A172 (cell line): ENCODE results near the gene MAIP1. TPM values are rescaled to one million over a fixed set of nuclear protein-coding genes. Genes with fewer than 3 reads are reported as not detected.
"Not testable (repeated sequence)": the region's sequence is repeated elsewhere in the genome, so short reads cannot be mapped to it uniquely, and the experiment has no call there.

Experiments
- DNase-seq: peaks from one replicate; pipeline ENCODE4 v3.0.0-alpha.2; 2015; ENCODE audit warnings: low spot score
- total RNA-seq: library from RNA; depleted of rRNA; stranded (reverse); fragments of >200 nt; shearing (Covaris generic); gene quantifications from 2 replicates; pipeline ENCODE4 v1.2.3, GENCODE V29; 2014; rRNA removed

Gene MAIP1
- 29.8 and 37.3 TPM in 2 replicates for total RNA-seq

- DNase-seq = peak; percentile 72
Measured at GRCh38 chr2:199955339-199956061, at the start of gene MAIP1, which contains the start of gene TYW5. MAIP1 (plus strand) TSS chr2:199955582; CDS start chr2:199955799, 217 bp downstream. TYW5 (minus strand) TSS chr2:199955491; CDS start chr2:199955470, 21 bp downstream.

GRCh38 chr2:199907008-199907714 is 48.2 kb upstream of the MAIP1 start:
- DNase-seq = no peak

DNA sequence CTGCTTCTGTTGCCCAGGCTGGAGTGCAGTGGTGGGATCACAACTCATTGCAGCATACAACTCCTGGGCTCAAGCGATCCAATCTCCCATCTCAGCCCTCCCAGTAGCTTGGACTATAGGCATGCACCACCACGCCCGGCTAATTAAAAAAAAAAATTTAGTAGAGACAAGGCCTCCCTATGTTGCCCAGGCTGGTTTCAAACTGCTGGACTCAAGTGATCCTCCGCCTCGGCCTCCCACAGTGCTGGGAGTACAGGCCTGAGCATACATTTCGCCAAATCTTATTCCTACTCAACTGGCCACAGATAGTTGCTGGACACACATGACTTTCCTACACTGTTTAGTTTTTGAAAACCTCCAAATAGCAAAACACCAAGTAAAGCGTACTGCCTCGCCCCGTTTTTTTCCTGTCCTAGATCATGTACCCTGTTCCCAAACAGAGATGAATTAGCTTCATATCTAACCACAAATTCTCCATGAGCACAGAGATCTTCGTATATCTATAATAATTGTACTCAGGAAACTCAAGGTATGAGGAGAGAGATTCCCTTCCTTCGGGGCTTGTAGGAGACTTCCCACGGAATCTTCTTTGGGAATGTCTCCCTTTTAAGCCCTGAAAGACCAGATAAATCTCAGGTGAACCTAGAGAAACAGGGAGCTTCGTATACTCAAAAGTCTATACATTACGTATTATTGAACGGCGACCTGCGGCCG is 44.9 kb upstream of the MAIP1 start:
- DNase-seq = peak; percentile 9

- peak; percentile 97 for DNase-seq
Measured at GRCh38 chr2:199911052-199911876, 44.1 kb upstream of the MAIP1 start, which contains the start of gene C2orf69. C2orf69 (plus strand) TSS chr2:199911293; CDS start chr2:199911439, 146 bp downstream.

GRCh38 chr2:199911877-199912161 is 43.6 kb upstream of the MAIP1 start:
- DNase-seq = no peak

GRCh38 chr2:199912553-199913114 is 42.7 kb upstream of the MAIP1 start:
- not testable (repeated sequence) for DNase-seq

DNA sequence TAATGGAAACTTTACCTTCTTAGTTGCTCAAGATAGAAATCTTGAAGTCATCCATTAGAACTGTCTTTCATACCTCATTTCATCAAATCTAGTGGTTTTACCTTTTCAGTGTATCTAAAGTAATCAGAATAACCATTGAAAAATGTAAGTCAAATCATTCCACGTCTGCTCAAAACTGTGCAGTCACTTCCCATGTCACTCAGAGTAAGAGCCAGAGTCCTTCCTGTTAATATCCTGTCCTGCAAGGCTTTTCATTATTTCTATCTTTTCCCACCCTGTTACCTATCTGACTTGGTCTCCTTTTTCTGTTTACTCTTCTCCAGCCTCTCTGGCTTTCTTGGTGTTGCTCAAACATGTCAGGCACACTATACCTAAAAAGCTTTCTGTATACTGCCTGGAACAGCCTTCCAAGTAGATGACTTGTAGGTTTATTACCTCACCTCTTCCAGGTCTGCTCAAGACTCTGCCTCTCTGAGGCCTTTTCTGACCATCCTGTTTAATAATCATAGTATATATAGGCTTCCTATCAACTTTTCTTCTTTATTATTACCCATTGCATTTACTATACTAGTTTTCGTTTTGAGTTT is 40.9 kb upstream of the MAIP1 start:
- DNase-seq = no peak

GRCh38 chr2:199916980-199917379 is 38.4 kb upstream of the MAIP1 start:
- DNase-seq = no peak

DNA sequence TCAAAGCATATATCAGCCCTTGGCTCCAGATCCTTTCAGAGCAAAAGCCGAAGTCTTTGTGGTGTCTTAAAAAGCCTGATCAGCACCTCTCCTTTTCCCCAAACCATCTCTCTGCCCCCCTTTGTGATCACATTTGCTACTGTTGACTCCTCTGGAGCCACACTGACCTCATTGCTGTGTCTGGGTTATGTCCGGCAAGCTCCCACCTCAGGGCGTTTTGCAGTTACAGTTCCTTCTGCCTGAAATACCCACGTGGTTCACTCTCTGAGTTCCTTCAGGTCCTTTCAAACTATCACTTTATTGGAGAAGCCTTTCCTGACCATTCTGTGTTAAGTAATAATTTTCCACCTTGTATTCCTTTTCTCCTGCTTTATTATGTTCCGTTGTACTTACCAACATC is 32.5 kb upstream of the MAIP1 start:
- DNase-seq = no peak

- no peak for DNase-seq
Measured at GRCh38 chr2:199923924-199924323, 31.5 kb upstream of the MAIP1 start.

GRCh38 chr2:199926806-199927205 is 28.6 kb upstream of the MAIP1 start:
- no peak for DNase-seq

DNA sequence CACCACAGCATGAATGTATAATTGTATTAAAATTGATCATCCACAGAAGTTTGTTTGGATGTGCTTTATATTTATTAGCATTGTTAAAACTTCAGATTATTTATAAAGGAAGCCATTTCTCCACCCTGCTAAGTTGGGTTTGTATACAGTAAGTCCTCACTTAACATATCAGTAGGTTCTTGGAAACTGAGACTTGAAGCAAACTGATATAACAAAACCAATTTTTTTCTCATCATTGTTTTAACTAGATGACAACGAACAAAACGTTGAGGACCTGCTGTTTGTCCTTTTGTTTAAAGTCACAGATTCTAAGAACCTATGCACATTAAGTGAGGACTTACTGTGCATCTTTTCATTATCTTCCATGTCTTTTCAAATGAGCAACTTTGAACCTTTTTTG is 27.2 kb upstream of the MAIP1 start:
- no peak for DNase-seq

DNA sequence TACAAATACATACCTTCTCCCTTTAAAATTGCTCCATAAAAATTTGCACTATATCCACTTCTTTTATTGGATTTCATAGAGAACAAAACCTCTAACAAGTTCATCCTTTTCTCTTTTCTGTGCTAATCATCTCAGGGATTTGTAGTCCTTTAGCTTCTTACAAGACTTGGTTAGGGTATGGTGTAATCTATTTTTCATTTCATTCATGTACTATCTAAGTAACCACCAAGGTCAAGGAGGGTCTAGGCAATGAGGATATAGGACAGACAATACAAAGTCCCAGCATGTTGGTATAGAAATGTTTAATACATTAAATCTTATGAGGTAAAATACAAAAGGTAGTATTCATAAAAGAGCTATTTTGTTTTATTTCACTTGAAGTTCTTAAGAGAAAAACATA is 26.8 kb upstream of the MAIP1 start:
- no peak for DNase-seq

DNA sequence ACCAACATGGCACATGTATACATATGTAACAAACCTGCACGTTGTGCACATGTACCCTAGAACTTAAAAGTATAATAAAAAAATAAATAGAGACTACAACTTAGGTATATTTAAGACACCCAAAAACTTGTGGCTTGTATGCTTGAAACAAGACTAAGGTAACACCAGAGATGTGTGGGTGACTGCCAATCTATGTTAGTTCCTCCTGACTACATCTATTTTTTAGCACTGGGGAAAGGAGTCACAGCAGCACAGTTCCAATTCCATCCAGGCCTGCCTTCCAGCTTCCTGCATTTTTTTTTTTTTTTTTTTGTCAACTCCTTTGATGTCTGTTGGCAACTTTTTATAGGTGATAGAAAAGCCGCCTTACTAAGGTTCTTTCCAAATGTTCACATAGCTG is 26.1 kb upstream of the MAIP1 start:
- no peak for DNase-seq

- peak; percentile 37 for DNase-seq
Measured at GRCh38 chr2:199932312-199932855, 23.0 kb upstream of the MAIP1 start.

DNA sequence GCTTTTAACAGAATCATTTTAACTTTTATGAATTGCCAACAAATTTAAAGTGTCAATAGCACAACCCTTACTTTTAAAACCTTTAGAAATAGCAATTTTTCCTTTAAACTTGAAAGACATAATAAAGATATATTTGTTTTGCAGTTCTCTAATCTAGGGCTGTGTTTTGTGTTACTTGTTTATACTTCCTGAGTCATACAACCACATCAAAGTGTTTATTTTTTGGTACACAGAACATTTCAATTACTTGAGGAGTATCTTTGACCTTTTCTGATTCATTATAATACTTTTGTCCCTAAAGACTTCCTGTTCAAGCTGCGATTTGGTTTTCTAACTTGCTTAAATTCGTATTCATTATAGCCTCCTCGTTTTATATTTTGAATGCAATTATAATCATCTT is 21.9 kb upstream of the MAIP1 start:
- no peak for DNase-seq

GRCh38 chr2:199936554-199936953 is 18.8 kb upstream of the MAIP1 start:
- DNase-seq = no peak

- peak; percentile 14 for DNase-seq
Measured at GRCh38 chr2:199940373-199940772, 15.0 kb upstream of the MAIP1 start.

GRCh38 chr2:199943373-199943772 is 12.0 kb upstream of the MAIP1 start:
- no peak for DNase-seq

DNA sequence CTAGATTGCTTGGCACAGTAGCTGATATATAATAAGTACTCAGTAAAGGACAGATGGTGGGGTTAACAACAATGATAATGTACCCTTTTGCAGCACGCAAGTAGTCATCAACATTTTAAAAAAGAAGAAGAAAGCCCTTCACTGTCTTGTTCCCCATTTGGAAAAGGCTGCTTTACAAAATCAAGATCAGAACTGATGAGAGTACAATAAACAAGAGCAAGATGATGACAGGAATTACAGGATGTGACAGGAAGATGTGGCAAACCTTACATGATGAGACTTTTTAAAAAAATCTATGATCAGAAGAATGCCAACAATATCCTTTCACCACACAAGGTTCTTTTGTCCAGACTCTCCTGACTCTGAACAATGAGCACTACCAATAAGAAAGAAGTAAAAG is 9.2 kb upstream of the MAIP1 start:
- no peak for DNase-seq

GRCh38 chr2:199946836-199947235 is 8.5 kb upstream of the MAIP1 start:
- no peak for DNase-seq
